SIG-M5 treated with dmso at 0.1 percent for 504 hours (cell line): ENCODE results near the gene POLR3A.
"Not testable (repeated sequence)": the region's sequence is repeated elsewhere in the genome, so short reads cannot be mapped to it uniquely, and the experiment has no call there.

Source experiments
- DNase-seq: peaks from one replicate; lab custom pipeline; 2025; ENCODE audit not compliant: unreplicated experiment; lab: John Stamatoyannopoulos, UW

POLR3A gene

GRCh38 chr10:78029269-78030226 lies at the start of gene POLR3A:
POLR3A (minus strand) TSS chr10:78029515; CDS start chr10:78029407, 108 bp downstream.
- DNase-seq: peak; percentile 91

GRCh38 chr10:78078539-78079330 lies 49.4 kb upstream of the POLR3A start:
- no peak for DNase-seq

- not testable (repeated sequence) for DNase-seq
Measured at GRCh38 chr10:78075806-78076205, 46.5 kb upstream of the POLR3A start.

- DNase-seq: no peak
Measured at GRCh38 chr10:78072504-78072903, 43.2 kb upstream of the POLR3A start.

- DNase-seq: no peak
Measured at GRCh38 chr10:78071857-78072179, 42.5 kb upstream of the POLR3A start.

GRCh38 chr10:78071140-78071856 lies 42.0 kb upstream of the POLR3A start:
- DNase-seq: no peak

GRCh38 chr10:78070726-78071125 lies 41.4 kb upstream of the POLR3A start:
- no peak for DNase-seq

- DNase-seq: not testable (repeated sequence)
Measured at GRCh38 chr10:78070064-78070463, 40.7 kb upstream of the POLR3A start.

GRCh38 chr10:78069151-78069550 lies 39.8 kb upstream of the POLR3A start:
- no peak for DNase-seq

GRCh38 chr10:78066728-78067430 lies 37.6 kb upstream of the POLR3A start:
- no peak for DNase-seq

- DNase-seq: no peak
Measured at GRCh38 chr10:78066012-78066411, 36.7 kb upstream of the POLR3A start.

GRCh38 chr10:78065611-78066010 lies 36.3 kb upstream of the POLR3A start:
- no peak for DNase-seq

- DNase-seq: not testable (repeated sequence)
Measured at GRCh38 chr10:78064919-78065318, 35.6 kb upstream of the POLR3A start.

GRCh38 chr10:78063236-78063635 lies 33.9 kb upstream of the POLR3A start:
- no peak for DNase-seq

GRCh38 chr10:78062296-78062695 lies 33.0 kb upstream of the POLR3A start:
- DNase-seq: no peak

GRCh38 chr10:78059906-78060702 lies 30.8 kb upstream of the POLR3A start:
- no peak for DNase-seq

GRCh38 chr10:78058562-78058961 lies 29.2 kb upstream of the POLR3A start:
- no peak for DNase-seq

- no peak for DNase-seq
Measured at GRCh38 chr10:78053211-78053868, 24.0 kb upstream of the POLR3A start.

GRCh38 chr10:78049851-78050250 lies 20.5 kb upstream of the POLR3A start:
- no peak for DNase-seq
